Neural progenitor cell (in vitro differentiated cells): ENCODE results near the gene ENAH.

Source experiments
- CTCF ChIP-seq: fragments of 200-600 bp; sonication (generic); IDR thresholded peaks from 2 replicates; pipeline ENCODE4 v1.5.1; 2017; ENCODE audit warnings: antibody characterized with exemption, mild to moderate bottlenecking
- EZH2 ChIP-seq: fragments of 200-600 bp; sonication (generic); IDR thresholded peaks from 2 replicates; pipeline ENCODE4 v1.6.1; 2017; ENCODE audit warnings: antibody characterized with exemption, mild to moderate bottlenecking, moderate library complexity
- EZH2phosphoT487 ChIP-seq: fragments of 200-600 bp; sonication (generic); IDR thresholded peaks from 2 replicates; pipeline ENCODE4 v1.6.1; 2017; ENCODE audit warnings: antibody characterized with exemption

GRCh38 chr1:225638853-225639252 is 14.1 kb downstream of the ENAH start:
- TF ChIP-seq CTCF = no peak
- no peak for TF ChIP-seq EZH2phosphoT487
- no peak for TF ChIP-seq EZH2
